PC-3 (cell line): ENCODE data around the gene PCNT. TPM values are rescaled to one million over a fixed set of nuclear protein-coding genes. Genes with fewer than 3 reads are reported as not detected.

ENCODE experiments used
- ATAC-seq: fragments of 200-7000 bp; cut with Tn5 transposase; 2 replicates; pipeline ENCODE4 v1.9.1; 2020; ENCODE audit warnings: mild to moderate bottlenecking, moderate library complexity
- BruUV-seq: library from RNA; stranded (reverse); fragments of 400-500 nt; replicated peaks from 2 replicates; lab custom pipeline; 2021; lab: Mats Ljungman, UMichigan
- CTCF ChIA-PET: fragments of 300-600 bp; sonication (Branson Sonifier 250); formaldehyde crosslinking; loops from one replicate; lab custom pipeline; 2022; ENCODE audit warnings: antibody characterized with exemption; lab: Charles Lee
- POLR2A ChIA-PET: fragments of 300-600 bp; sonication (Branson Sonifier 250); formaldehyde crosslinking; loops from one replicate; lab custom pipeline; 2022; ENCODE audit warnings: antibody characterized with exemption; ENCODE audit not compliant: unreplicated experiment; lab: Charles Lee
- DNase-seq: peaks from one replicate; pipeline ENCODE4 v3.0.0-alpha.2; 2015
- H2AFZ ChIP-seq: fragments of 300-600 bp; sonication (generic); 2 replicates; pipeline ENCODE4 v1.6.0; 2016; ENCODE audit warnings: antibody characterized with exemption, low read length
- H3F3A ChIP-seq: fragments of 300-600 bp; sonication (generic); one replicate; pipeline ENCODE4 v1.6.0; 2017; ENCODE audit warnings: antibody characterized with exemption, low read length, control low read depth, mild to moderate bottlenecking; ENCODE audit not compliant: unreplicated experiment
- H3K27ac ChIP-seq: fragments of 300-600 bp; sonication (generic); 2 replicates; pipeline ENCODE4 v1.5.1; 2016; ENCODE audit warnings: mild to moderate bottlenecking, low read length
- H3K27me3 ChIP-seq: fragments of 300-600 bp; sonication (generic); 2 replicates; pipeline ENCODE4 v1.6.1; 2016; ENCODE audit warnings: low read length, mixed read lengths
- H3K36me3 ChIP-seq: fragments of 300-600 bp; sonication (generic); 2 replicates; pipeline ENCODE4 v1.6.1; 2016; ENCODE audit warnings: low read depth, mixed run types, low read length, mixed read lengths
- H3K4me1 ChIP-seq: fragments of 300-600 bp; sonication (generic); 2 replicates; pipeline ENCODE4 v1.5.1; 2016; ENCODE audit warnings: low read length; ENCODE audit not compliant: insufficient read depth
- H3K4me2 ChIP-seq: fragments of 300-600 bp; sonication (generic); 2 replicates; pipeline ENCODE4 v1.6.0; 2016; ENCODE audit warnings: low read length
- H3K4me3 ChIP-seq: fragments of 300-600 bp; sonication (generic); 2 replicates; pipeline ENCODE4 v1.5.1; 2016; ENCODE audit warnings: mild to moderate bottlenecking, low read length, mixed read lengths
- H3K79me2 ChIP-seq: fragments of 300-600 bp; sonication (generic); 2 replicates; pipeline ENCODE4 v1.6.1; 2017; ENCODE audit warnings: low read length, mixed read lengths
- H3K9ac ChIP-seq: fragments of 300-600 bp; sonication (generic); 2 replicates; pipeline ENCODE4 v1.6.0; 2016; ENCODE audit warnings: mild to moderate bottlenecking, low read length
- H3K9me2 ChIP-seq: fragments of 300-600 bp; sonication (generic); replicated peaks from 2 replicates; pipeline ENCODE4 v1.6.1; 2016; ENCODE audit warnings: mixed run types, low read length, mixed read lengths
- H3K9me3 ChIP-seq: fragments of 300-600 bp; sonication (generic); 2 replicates; pipeline ENCODE4 v1.6.1; 2016; ENCODE audit warnings: low read length, mixed read lengths
- H4K20me1 ChIP-seq: fragments of 300-600 bp; sonication (generic); 2 replicates; pipeline ENCODE4 v1.6.1; 2016; ENCODE audit warnings: low read length, mixed read lengths
- CTCF ChIP-seq: fragments of 300-600 bp; sonication (generic); conservative IDR thresholded peaks from 2 replicates; pipeline ENCODE4 v1.5.1; 2017; ENCODE audit warnings: antibody characterized with exemption, low read depth, mild to moderate bottlenecking, low read length
- EZH2 ChIP-seq: fragments of 300-600 bp; sonication (generic); IDR thresholded peaks from one replicate; pipeline ENCODE4 v1.6.1; 2017; ENCODE audit warnings: antibody characterized with exemption, mild to moderate bottlenecking, low read length; ENCODE audit not compliant: unreplicated experiment
- EZH2phosphoT487 ChIP-seq: fragments of 300-600 bp; sonication (generic); IDR thresholded peaks from 2 replicates; pipeline ENCODE4 v1.6.1; 2018; ENCODE audit warnings: mild to moderate bottlenecking, antibody characterized with exemption, low read length, borderline replicate concordance
- intact Hi-C: fragments of 100-400 bp; cut with micrococcal nuclease; formaldehyde crosslinking; loops from 2 replicates; pipeline ENCODE4 v1.9.0; 2023
- total RNA-seq: library from RNA; depleted of rRNA; stranded (reverse); fragments of >200 nt; gene quantifications from 2 replicates; pipeline ENCODE4 v1.2.3, GENCODE V29; 2014

The PCNT gene
- total RNA-seq, 1 experiment from 2014 or later: 51.4 TPM

- Histone ChIP-seq H3K79me2 (peaks cover 41% of the 10 kb centered on the region), H3K4me2 (peak overlapping the region; percentile 84), H3F3A (no peaks in the 10 kb centered on the region), H3K4me3 (peak overlapping the region; percentile 75), H3K9ac (peak overlapping the region; percentile 94; the same call in 1 of the 2 replicates), H3K27ac (no peak overlapping the region), H2AFZ (no peak overlapping the region), H3K27me3 (no peaks in the 10 kb centered on the region), H3K4me1 (peaks cover 30% of the 10 kb centered on the region), H4K20me1 (no peaks in the 10 kb centered on the region), H3K9me2 (no peaks in the 10 kb centered on the region), H3K36me3 (peaks cover 18% of the 10 kb centered on the region), H3K9me3 (no peaks in the 10 kb centered on the region)
- ATAC-seq (no peak), DNase-seq (no peak)
- intact Hi-C loops: loop anchor here (5.0 kb wide), 1 partner anchor 140 kb away; no protein-coding TSS in a partner anchor
- no TSS peak for BruUV-seq
- TF ChIP-seq CTCF (no peak), EZH2phosphoT487 (no peak), EZH2 (no peak)
- POLR2A ChIA-PET: no interaction called here
- CTCF ChIA-PET: no interaction called here
Measured at GRCh38 chr21:46287541-46287940, 36.4 kb upstream of the PCNT start.

GRCh38 chr21:46289655-46290179, 34.2 kb upstream of the PCNT start:
- Histone ChIP-seq H3K9me3 (no peaks in the 10 kb centered on the region), H3K4me2 (no peak overlapping the region), H3K4me3 (no peak overlapping the region), H3F3A (no peaks in the 10 kb centered on the region), H3K4me1 (peaks cover 10% of the 10 kb centered on the region), H3K27ac (no peak overlapping the region), H3K27me3 (no peaks in the 10 kb centered on the region), H3K9ac (no peak overlapping the region), H3K9me2 (no peaks in the 10 kb centered on the region), H4K20me1 (no peaks in the 10 kb centered on the region), H3K36me3 (peaks cover 9% of the 10 kb centered on the region; the same call in 1 of the 2 replicates), H3K79me2 (peaks cover 19% of the 10 kb centered on the region), H2AFZ (no peak overlapping the region)
- ChIA-PET CTCF (no interaction called here), POLR2A (no interaction called here)
- no TSS peak for BruUV-seq
- TF ChIP-seq EZH2phosphoT487 (no peak), EZH2 (no peak), CTCF (no peak)
- intact Hi-C loops: loop anchor here (5.0 kb wide), 1 partner anchor 142 kb away; no protein-coding TSS in a partner anchor
- DNase-seq: no peak
- ATAC-seq: no peak

DNA sequence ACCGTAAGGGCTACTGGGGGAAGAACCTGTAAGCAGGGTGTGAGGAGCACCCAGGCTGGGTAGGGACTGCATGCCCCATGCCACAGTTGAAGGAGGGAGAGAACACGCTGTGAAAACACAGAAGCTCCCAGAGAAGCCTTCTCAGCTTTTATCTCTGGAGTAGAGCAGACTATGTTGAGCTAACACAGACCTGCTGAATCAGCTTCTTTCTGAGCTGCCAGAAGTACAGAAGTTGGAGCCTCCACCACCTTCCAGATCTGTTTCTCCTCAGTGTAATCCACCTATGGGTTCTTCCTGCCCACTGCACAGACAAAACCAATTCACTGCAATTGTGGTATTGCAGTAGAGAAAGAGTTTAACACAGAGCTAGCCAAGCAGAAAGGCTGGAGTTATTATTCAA, 32.4 kb upstream of the PCNT start:
- TF ChIP-seq CTCF (no peak), EZH2 (no peak), EZH2phosphoT487 (no peak)
- Histone ChIP-seq H3K36me3 (peaks cover 9% of the 10 kb centered on the region; the same call in 1 of the 2 replicates), H3K4me2 (no peak overlapping the region), H3K79me2 (peaks cover 8% of the 10 kb centered on the region; the same call in 1 of the 2 replicates), H3K27ac (no peak overlapping the region), H3K9me3 (no peaks in the 10 kb centered on the region), H3K9ac (no peak overlapping the region), H2AFZ (no peak overlapping the region), H3K4me1 (peaks cover 4% of the 10 kb centered on the region; the same call in 1 of the 2 replicates), H4K20me1 (no peaks in the 10 kb centered on the region), H3K27me3 (no peaks in the 10 kb centered on the region), H3K4me3 (no peak overlapping the region), H3K9me2 (no peaks in the 10 kb centered on the region), H3F3A (no peaks in the 10 kb centered on the region)
- ATAC-seq (no peak), DNase-seq (no peak)
- intact Hi-C loops: no loop called here
- no TSS peak for BruUV-seq
- CTCF ChIA-PET: no interaction called here
- POLR2A ChIA-PET: no interaction called here
